T-helper 1 cell (primary cell): ENCODE data around the gene TGFBR1.
A peak's percentile ranks its signal among the peaks of the same experiment; 100 is the strongest.

Source experiments
- DNase-seq, 5 donors: peaks; one replicate each; pipeline ENCODE4 v3.0.0-alpha.2; 2012 to 2020

The TGFBR1 gene

DNA sequence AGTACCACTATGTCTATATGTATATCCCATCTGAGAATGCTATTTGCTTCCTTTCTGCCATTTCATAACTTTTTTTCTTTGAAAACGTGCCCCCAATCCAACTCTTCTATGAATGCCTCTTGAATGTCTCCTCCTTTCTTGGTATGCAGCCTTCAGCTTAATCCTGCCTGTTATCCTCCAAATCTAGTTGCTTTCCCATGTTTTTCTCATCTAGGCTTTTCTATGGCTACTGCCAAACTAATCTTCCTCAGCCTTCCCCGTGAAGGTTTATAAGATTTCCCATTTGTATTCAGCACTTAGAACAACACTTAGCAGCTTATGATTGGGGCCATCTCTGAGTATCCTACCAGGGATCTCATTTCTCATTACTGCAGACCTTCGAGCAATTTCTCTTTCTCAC, 2.5 kb downstream of the TGFBR1 start:
- DNase-seq, result no peak

GRCh38 chr9:99108131-99108530, 3.2 kb downstream of the TGFBR1 start:
- DNase-seq, result no peak

GRCh38 chr9:99109522-99109921, 4.6 kb downstream of the TGFBR1 start:
- no peak for DNase-seq

DNA sequence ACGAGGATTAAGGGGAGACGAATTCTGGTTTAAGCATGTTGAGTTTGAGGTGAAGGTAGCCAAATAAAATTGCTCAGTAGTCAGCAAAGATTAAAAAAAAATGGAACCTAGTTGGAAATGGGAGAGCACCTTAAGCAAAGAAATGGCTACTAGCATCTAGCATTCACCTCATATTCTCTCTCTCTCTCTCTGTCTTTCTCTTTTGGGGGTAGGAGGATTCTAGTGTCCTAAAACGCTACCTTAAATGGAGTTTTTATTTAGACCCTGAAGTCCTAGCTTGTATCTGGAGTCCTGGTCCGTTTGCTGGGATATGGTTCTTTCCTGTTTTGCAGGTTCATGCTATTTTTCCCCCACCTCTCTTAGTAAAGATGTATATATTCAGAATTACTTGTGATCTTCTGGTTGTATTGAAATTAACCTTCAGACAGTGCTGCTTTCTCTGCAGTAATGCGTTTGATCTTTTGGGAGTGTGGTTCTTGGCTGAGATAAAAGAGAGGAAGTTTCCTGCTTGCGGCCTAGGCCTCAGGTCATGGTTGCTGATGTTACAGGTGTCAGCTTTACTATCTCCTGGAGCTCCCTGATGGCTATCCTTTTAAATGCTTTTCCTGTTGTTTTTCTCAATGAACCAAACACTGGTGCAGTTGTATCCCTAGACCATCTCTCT, 8.0 kb downstream of the TGFBR1 start:
- peak in 4 of 5 donors; percentile 35 to 54 (median 46) for DNase-seq

DNA sequence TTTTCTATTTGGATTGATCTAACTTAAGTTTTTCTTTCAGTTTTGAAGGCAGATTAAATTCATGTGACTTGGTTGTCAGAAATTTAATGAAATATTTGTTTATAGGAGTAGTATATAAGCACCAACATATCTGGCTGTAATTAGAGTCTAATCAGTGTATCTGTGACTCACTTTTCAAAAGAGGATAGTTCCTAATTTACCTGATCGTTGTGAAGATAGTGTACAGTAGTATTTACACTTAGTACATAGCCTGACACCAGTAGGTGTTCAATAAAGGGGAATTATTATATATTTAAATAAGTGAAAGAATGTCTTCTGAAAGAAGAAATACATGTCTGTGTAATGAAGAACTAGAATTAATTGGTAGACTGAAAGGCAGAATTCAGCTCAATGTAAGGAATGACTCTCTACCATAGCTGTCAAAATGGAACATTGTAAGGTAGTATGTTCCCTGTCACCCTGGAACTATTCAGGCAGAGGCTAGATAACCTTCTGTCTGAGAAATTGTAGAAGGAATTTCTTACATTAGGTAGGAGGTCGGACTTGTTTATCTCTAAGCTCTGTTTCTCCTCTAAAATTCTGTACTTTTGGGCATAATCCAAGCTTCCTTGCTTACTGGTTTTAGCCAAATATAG, 8.6 kb downstream of the TGFBR1 start:
- no peak for DNase-seq

DNA sequence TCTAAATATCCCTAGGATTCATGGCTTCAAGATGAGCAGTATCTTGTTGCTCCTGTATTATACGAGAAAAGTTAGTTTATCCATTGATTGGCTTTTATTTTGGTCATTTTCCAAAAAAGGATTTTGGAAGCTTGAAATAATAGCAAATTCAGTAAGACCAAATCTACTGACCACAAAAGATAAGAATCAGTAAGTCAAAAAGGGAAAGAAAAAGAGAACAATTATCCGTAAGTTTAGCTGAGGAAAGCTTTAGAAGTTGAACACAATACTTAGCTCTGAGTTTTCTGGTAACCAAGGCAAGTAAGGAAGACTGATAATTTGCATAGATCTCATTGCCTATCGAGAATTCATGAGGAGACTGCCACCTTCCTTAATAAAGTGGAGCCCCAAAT, 9.1 kb downstream of the TGFBR1 start:
- no peak for DNase-seq

DNA sequence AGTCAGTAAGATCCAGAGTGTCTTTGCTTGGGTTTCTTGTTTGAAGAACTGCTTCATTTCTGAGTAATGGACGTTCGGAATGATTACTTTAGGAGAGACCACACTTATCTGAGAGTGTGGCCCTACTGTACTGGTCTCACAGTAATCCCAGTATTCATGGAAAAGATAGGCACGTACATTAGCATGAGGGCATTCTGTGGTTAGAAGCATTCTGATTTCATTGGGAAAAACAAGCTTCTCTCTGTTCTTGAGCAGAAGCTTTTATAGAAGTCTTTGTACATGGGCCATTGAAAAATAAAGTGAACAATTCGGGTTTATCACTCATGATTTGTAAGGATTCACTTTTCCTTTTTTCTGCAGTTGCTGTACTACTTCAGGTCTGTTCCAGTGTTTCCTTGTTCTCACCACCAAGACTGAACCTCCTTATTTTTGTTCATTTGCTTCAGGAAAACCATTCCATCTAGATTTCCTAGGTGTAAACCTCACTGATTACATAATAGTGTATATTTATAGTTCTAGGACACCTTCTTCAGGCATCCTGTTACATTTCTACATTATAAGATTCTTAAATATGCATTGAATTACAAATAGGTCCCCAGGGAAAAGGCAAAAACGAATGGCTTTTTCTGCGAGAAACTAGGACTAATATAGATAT, 10.1 kb downstream of the TGFBR1 start:
- DNase-seq, result no peak

DNA sequence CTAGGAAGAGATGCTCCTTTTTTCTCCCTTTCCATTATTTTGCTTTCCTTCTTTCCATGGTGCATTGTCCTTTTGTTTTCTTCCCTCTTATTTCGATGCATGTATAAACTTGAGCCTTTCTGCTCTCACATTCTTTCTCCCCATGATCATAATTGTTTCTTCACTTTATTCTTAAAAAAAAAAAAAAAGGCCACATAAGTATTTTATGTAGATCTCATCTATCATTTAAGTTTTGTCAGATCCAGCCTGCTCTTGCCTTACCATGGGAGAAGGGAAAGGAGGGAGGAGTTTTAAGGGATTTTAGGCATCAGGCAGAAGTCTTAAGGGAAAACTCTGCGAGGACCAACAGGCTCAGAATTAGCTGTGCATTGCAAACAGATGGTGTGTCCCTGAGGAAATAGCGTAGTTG, 11.1 kb downstream of the TGFBR1 start:
- no peak for DNase-seq

DNA sequence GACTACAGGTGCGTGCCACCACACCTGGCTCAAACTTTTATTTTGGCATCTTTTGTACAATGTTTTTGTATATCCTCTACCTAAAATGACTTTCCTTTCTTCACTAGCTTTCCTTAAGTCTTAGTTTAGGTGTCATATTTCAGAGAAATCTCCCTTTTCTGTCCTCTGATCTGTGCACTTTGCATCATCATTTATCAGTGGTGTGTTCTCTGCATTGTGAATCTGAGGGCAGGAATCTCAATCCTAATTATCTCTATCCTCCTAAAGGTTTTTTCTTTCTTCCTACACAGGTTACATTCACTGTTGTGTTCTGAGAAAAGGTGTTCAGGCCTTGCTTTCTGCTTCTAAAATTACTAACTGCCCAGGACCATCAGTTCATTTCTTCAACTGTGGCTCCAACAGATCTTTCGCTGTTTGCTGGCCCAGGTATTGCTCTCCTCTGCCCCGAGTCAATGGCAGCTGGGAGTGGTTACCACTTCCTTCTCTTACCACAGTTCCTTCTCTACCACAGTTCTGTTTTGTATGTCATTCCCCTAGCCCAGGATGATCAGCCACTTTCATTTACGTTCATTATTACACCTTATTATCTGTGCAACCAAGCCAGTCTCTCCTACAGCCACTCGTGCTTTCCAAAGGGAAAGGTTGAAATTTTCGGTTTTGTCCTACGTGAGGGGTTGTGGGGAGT, 14.0 kb downstream of the TGFBR1 start:
- peak in 4 of 5 donors; percentile 18 to 85 (median 26) for DNase-seq

DNA sequence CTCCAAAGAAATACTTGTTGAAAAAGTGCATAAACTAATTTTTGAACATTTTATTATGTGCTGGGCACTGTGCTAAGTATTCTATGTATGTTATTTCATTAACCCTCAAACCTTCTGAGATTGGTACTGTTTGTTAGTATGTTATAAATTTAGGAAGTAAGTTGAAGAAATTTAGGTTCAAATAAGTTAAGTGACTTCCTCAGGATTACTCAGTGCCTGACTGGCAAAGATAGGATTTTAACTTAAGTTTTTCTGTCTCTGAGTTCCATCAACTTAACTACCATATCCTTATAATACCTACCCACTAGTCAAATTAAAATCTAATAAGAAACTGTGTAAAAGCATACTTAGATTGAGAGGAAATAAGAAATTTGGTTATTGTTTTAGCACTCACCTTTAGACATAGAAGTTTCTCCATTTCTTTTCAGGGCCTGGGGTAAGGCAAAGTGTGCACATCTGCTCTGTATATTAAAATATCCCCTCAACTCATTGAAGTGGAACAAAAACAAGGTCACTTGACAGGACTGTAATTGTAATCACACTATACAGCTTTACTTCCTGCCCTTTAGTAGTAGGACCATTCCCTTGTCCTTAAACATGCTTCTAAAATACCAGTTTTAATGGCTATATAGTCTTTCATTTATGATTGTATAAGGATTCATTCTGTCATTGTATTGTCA, 15.2 kb downstream of the TGFBR1 start:
- DNase-seq, result no peak

GRCh38 chr9:99121604-99122003, 16.7 kb downstream of the TGFBR1 start:
- no peak for DNase-seq

GRCh38 chr9:99124534-99125255, 19.8 kb downstream of the TGFBR1 start:
- DNase-seq, result no peak

DNA sequence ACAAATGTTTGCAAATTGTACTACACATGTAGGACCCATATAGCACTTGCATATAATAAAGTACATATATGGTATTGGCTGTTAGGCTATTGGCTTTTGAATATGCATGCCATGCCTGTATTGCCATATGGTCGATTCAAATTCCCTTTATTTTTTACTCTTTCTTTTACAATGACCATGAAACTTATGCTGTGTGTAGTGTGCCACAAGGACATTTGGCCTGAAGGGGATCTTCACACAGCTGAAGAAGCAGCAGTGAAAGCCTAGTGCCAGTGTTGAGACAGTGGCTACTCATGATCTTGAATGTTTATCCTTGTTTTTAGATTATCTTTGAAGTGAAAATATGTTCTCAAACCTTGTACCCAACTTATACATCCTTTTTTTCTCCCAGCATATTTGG, 20.5 kb downstream of the TGFBR1 start:
- no peak for DNase-seq

DNA sequence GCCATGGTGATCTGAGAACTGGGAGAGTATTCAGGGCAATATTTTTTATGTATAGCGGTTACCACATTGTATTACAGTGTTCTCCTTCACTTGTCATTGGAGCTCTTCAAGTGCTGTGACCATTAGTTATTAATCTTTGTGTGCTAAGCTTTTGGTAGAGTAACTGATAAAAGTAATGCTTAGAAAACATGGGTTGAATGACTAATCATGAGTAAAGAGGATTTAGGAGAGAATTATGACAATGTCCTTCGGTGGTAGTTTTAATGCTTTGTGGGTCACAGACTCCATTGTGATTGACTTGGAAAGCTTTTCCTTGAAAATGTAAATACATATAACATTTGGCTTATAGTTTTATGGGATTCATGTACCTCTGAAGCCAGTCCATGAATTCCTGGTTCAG, 21.4 kb downstream of the TGFBR1 start:
- no peak for DNase-seq

- DNase-seq, result peak in 1 of 5 donors; percentile 49
Observed at GRCh38 chr9:99127356-99128132, 22.6 kb downstream of the TGFBR1 start.

- DNase-seq, result peak in 1 of 5 donors; percentile 45
Observed at GRCh38 chr9:99128133-99128406, 23.2 kb downstream of the TGFBR1 start.

- DNase-seq, result no peak
Observed at GRCh38 chr9:99129091-99129490, 24.2 kb downstream of the TGFBR1 start.

- no peak for DNase-seq
Observed at GRCh38 chr9:99130069-99130468, 25.2 kb downstream of the TGFBR1 start.

DNA sequence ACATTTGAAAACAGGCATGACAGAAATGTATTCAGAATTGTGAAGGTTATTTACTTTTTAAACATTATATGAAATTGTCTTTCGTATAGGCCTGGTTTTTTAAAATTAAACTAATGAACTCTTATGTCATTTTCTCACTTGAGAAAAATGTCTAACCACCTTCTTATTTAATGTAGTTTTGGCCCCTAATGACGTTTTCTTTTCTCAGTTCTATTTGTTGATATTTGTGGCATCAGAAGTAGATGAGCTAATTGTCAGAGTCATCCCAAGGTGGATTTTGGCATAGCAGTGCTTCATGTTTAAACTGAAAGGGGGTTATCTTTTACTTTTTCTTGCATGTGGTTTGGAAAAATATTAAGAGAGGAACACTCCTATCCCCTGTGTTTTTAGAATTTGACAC, 28.2 kb downstream of the TGFBR1 start:
- DNase-seq, result no peak

- peak in 1 of 5 donors; percentile 39 for DNase-seq
Observed at GRCh38 chr9:99134893-99135341, 30.0 kb downstream of the TGFBR1 start.

DNA sequence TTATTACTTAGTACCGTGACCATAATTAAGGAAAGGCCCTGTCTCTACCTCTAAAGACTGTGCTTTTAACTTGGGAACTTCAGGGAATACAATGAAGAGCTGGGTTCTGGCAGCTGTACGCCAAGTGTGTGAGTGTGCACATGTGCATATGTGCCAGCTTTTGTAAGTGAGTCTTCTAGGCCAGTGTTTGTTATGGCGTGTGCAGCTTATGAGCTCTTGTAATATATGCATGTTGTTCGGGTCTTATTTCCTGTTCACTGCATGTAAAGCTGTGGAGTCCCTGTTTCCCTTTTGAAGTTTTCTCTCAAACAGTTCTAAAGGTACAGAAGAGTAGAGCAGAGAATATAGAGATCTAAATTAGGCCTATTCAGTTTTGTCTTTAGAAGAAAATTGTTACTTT, 30.5 kb downstream of the TGFBR1 start:
- peak in 1 of 5 donors; percentile 37 for DNase-seq

- no peak for DNase-seq
Observed at GRCh38 chr9:99137225-99137624, 32.3 kb downstream of the TGFBR1 start.
